Measurements from ENCODE around the gene CLDND2. TPM values are rescaled to one million over a fixed set of nuclear protein-coding genes. Genes with fewer than 3 reads are reported as not detected.

The CLDND2 gene
- total RNA-seq, 4 donors from 2014 or later: not detected

- TF ChIP-seq CTCF (IDR thresholded peaks at IDR 0.05): no peak
- ATAC-seq (ENCODE audit: low FRiP score) (no peak), DNase-seq (ENCODE audit: low spot score) (no peak)
Observed at GRCh38 chr19:51377422-51377821, 8.6 kb upstream of the CLDND2 start.

GRCh38 chr19:51375504-51376221 is 6.9 kb upstream of the CLDND2 start:
- ATAC-seq (ENCODE audit: low FRiP score) (no peak), DNase-seq (ENCODE audit: low spot score) (no peak)
- no peak for TF ChIP-seq CTCF (IDR thresholded peaks at IDR 0.05)

- TF ChIP-seq CTCF (IDR thresholded peaks at IDR 0.05): no peak
- ATAC-seq (ENCODE audit: low FRiP score): no peak
- DNase-seq (ENCODE audit: low spot score): no peak
Observed at GRCh38 chr19:51372649-51373504, 4.1 kb upstream of the CLDND2 start, which contains the start of gene NKG7. NKG7 (minus strand) TSS chr19:51372654; CDS start chr19:51372535, 119 bp downstream.

GRCh38 chr19:51372021-51372648 is 3.3 kb upstream of the CLDND2 start:
- no peak for ATAC-seq (ENCODE audit: low FRiP score)
- no peak for TF ChIP-seq CTCF (IDR thresholded peaks at IDR 0.05)
- DNase-seq (ENCODE audit: low spot score): no peak

GRCh38 chr19:51371186-51371690 is 2.4 kb upstream of the CLDND2 start:
- no peak for DNase-seq (ENCODE audit: low spot score)
- no peak for TF ChIP-seq CTCF (IDR thresholded peaks at IDR 0.05)
- no peak for ATAC-seq (ENCODE audit: low FRiP score)

GRCh38 chr19:51370230-51370629 is 1.4 kb upstream of the CLDND2 start:
- DNase-seq (ENCODE audit: low spot score): no peak
- ATAC-seq (ENCODE audit: low FRiP score): no peak

More at GRCh38 chr19:51370230-51370629, 1.4 kb upstream of the CLDND2 start:
- TF ChIP-seq CTCF (IDR thresholded peaks at IDR 0.05): no peak

Data from omental fat pad (tissue), 4 donors.